ENCODE measurements around the gene GALNT16. TPM values are rescaled to one million over a fixed set of nuclear protein-coding genes. Genes with fewer than 3 reads are reported as not detected.

Gene GALNT16
- total RNA-seq, 1 donor from 2014 or later: 6.2 TPM

GRCh38 chr14:69317102-69317755, 57.3 kb downstream of the GALNT16 start:
- TF ChIP-seq CTCF (IDR thresholded peaks at IDR 0.05; ENCODE audit: insufficient read depth, low read depth, low read length) (no peak), EZH2 (IDR thresholded peaks at IDR 0.05; ENCODE audit: insufficient read depth, low read length) (no peak)
- DNase-seq (ENCODE audit: low read depth): peak; percentile 99
- Histone ChIP-seq H3K79me2 (ENCODE audit: insufficient read depth, low read length) (no peaks in the 10 kb centered on the region), H3K4me1 (ENCODE audit: insufficient read depth, low read length) (peaks cover 10% of the 10 kb centered on the region), H3K4me3 (ENCODE audit: insufficient read depth, low read depth, low read length) (no peak overlapping the region), H3K27ac (ENCODE audit: low read depth, low read length) (peak overlapping the region; percentile 24), H3K9me3 (ENCODE audit: insufficient read depth, low read depth, low read length) (no peaks in the 10 kb centered on the region), H3K27me3 (ENCODE audit: insufficient read depth, low read length) (no peaks in the 10 kb centered on the region), H4K20me1 (ENCODE audit: insufficient read depth, low read length) (no peaks in the 10 kb centered on the region), H2AFZ (ENCODE audit: low read depth, low read length) (no peak overlapping the region), H3K36me3 (ENCODE audit: insufficient read depth, low read length) (no peaks in the 10 kb centered on the region), H3K4me2 (ENCODE audit: low read length) (peak overlapping the region; percentile 46), H3K9ac (ENCODE audit: low read length) (no peak overlapping the region)
- Mint-ChIP-seq H3K4me3 (ENCODE audit: unreplicated experiment) (no peak overlapping the region), H3K27ac (ENCODE audit: unreplicated experiment) (peak overlapping the region; percentile 26), H3K36me3 (ENCODE audit: low read depth, unreplicated experiment) (peaks cover 4% of the 10 kb centered on the region), H3K4me1 (ENCODE audit: low read depth, unreplicated experiment) (peaks cover 12% of the 10 kb centered on the region), H3K27me3 (ENCODE audit: low read depth, unreplicated experiment) (peaks cover 8% of the 10 kb centered on the region), H3K9me3 (ENCODE audit: unreplicated experiment) (no peaks in the 10 kb centered on the region)
- FAIRE-seq: peak; percentile 92

GRCh38 chr14:69317780-69318179, 57.8 kb downstream of the GALNT16 start:
- H3K27ac Mint-ChIP-seq (ENCODE audit: unreplicated experiment): no peak overlapping the region
- no peaks in the 10 kb centered on the region for H3K9me3 Mint-ChIP-seq (ENCODE audit: unreplicated experiment)
- Histone ChIP-seq H3K79me2 (ENCODE audit: insufficient read depth, low read length) (no peaks in the 10 kb centered on the region), H3K4me3 (ENCODE audit: insufficient read depth, low read depth, low read length) (no peak overlapping the region), H4K20me1 (ENCODE audit: insufficient read depth, low read length) (no peaks in the 10 kb centered on the region), H2AFZ (ENCODE audit: low read depth, low read length) (no peak overlapping the region), H3K9me3 (ENCODE audit: insufficient read depth, low read depth, low read length) (no peaks in the 10 kb centered on the region), H3K36me3 (ENCODE audit: insufficient read depth, low read length) (no peaks in the 10 kb centered on the region), H3K4me1 (ENCODE audit: insufficient read depth, low read length) (peaks cover 10% of the 10 kb centered on the region), H3K4me2 (ENCODE audit: low read length) (peak overlapping the region; percentile 46), H3K9ac (ENCODE audit: low read length) (no peak overlapping the region), H3K27ac (ENCODE audit: low read depth, low read length) (peak overlapping the region; percentile 24), H3K27me3 (ENCODE audit: insufficient read depth, low read length) (no peaks in the 10 kb centered on the region)
- DNase-seq (ENCODE audit: low read depth) (no peak), FAIRE-seq (no peak)
- H3K27me3 Mint-ChIP-seq (ENCODE audit: low read depth, unreplicated experiment): peaks cover 8% of the 10 kb centered on the region
- TF ChIP-seq EZH2 (IDR thresholded peaks at IDR 0.05; ENCODE audit: insufficient read depth, low read length) (no peak), CTCF (IDR thresholded peaks at IDR 0.05; ENCODE audit: insufficient read depth, low read depth, low read length) (no peak)
- peaks cover 4% of the 10 kb centered on the region for H3K36me3 Mint-ChIP-seq (ENCODE audit: low read depth, unreplicated experiment)
- no peak overlapping the region for H3K4me3 Mint-ChIP-seq (ENCODE audit: unreplicated experiment)
- H3K4me1 Mint-ChIP-seq (ENCODE audit: low read depth, unreplicated experiment): peaks cover 12% of the 10 kb centered on the region

- H3K36me3 Mint-ChIP-seq (ENCODE audit: low read depth, unreplicated experiment): peaks cover 4% of the 10 kb centered on the region
- FAIRE-seq: no peak
- TF ChIP-seq CTCF (IDR thresholded peaks at IDR 0.05; ENCODE audit: insufficient read depth, low read depth, low read length) (no peak), EZH2 (IDR thresholded peaks at IDR 0.05; ENCODE audit: insufficient read depth, low read length) (no peak)
- H3K27ac ChIP-seq (ENCODE audit: low read depth, low read length): no peak overlapping the region
- no peaks in the 10 kb centered on the region for H3K9me3 ChIP-seq (ENCODE audit: insufficient read depth, low read depth, low read length)
- no peak overlapping the region for H3K4me3 ChIP-seq (ENCODE audit: insufficient read depth, low read depth, low read length)
- H2AFZ ChIP-seq (ENCODE audit: low read depth, low read length): no peak overlapping the region
- H3K9ac ChIP-seq (ENCODE audit: low read length): no peak overlapping the region
- no peaks in the 10 kb centered on the region for H3K79me2 ChIP-seq (ENCODE audit: insufficient read depth, low read length)
- H3K27me3 Mint-ChIP-seq (ENCODE audit: low read depth, unreplicated experiment): peaks cover 8% of the 10 kb centered on the region
- H3K4me3 Mint-ChIP-seq (ENCODE audit: unreplicated experiment): no peak overlapping the region
- peaks cover 10% of the 10 kb centered on the region for H3K4me1 ChIP-seq (ENCODE audit: insufficient read depth, low read length)
- DNase-seq (ENCODE audit: low read depth): no peak
- no peaks in the 10 kb centered on the region for H3K9me3 Mint-ChIP-seq (ENCODE audit: unreplicated experiment)
- no peaks in the 10 kb centered on the region for H3K36me3 ChIP-seq (ENCODE audit: insufficient read depth, low read length)
- no peak overlapping the region for H3K4me2 ChIP-seq (ENCODE audit: low read length)
- peaks cover 12% of the 10 kb centered on the region for H3K4me1 Mint-ChIP-seq (ENCODE audit: low read depth, unreplicated experiment)
- no peak overlapping the region for H3K27ac Mint-ChIP-seq (ENCODE audit: unreplicated experiment)
- no peaks in the 10 kb centered on the region for H3K27me3 ChIP-seq (ENCODE audit: insufficient read depth, low read length)
- no peaks in the 10 kb centered on the region for H4K20me1 ChIP-seq (ENCODE audit: insufficient read depth, low read length)
Measured at GRCh38 chr14:69318241-69318640, 58.3 kb downstream of the GALNT16 start.

Data from astrocyte (in vitro differentiated cells and primary cell).